Fibroblast of lung (primary cell): Measurements from ENCODE around the gene SUMF1. TPM values are rescaled to one million over a fixed set of nuclear protein-coding genes. Genes with fewer than 3 reads are reported as not detected.

Experiments
- DNase-seq, 2 donors: peaks; one replicate each; pipeline versions ENCODE4 v3.0.0 to v3.0.0-alpha.2; 2010; ENCODE audit warnings: low read depth in 2 of 2
- H2AFZ ChIP-seq: 2 replicates; pipeline ENCODE4 v1.5.1; 2012; ENCODE audit warnings: low read length, control low read depth, inconsistent platforms
- H3K27ac ChIP-seq: 2 replicates; pipeline ENCODE4 v1.5.1; 2011; ENCODE audit warnings: low read length, control low read depth; ENCODE audit not compliant: insufficient read depth
- H3K27me3 ChIP-seq: 2 replicates; pipeline ENCODE4 v1.5.1; 2011; ENCODE audit warnings: mild to moderate bottlenecking, low read length; ENCODE audit not compliant: control insufficient read depth, insufficient read depth
- H3K36me3 ChIP-seq: 2 replicates; pipeline ENCODE4 v1.5.1; 2011; ENCODE audit warnings: low read length; ENCODE audit not compliant: control insufficient read depth, insufficient read depth
- H3K4me1 ChIP-seq: 2 replicates; pipeline ENCODE4 v1.5.1; 2011; ENCODE audit warnings: low read length; ENCODE audit not compliant: control insufficient read depth, insufficient read depth; ENCODE audit errors: extremely low read depth
- H3K4me2 ChIP-seq: 2 replicates; pipeline ENCODE4 v1.5.1; 2011; ENCODE audit warnings: low read length, control low read depth; ENCODE audit not compliant: insufficient read depth; ENCODE audit errors: extremely low read depth
- H3K4me3 ChIP-seq, 4 experiments: fragments of 200-600 bp in 1 of 4; sonication (generic) in 1 of 4; replicated peaks in 1 of 4; 2 replicates each; pipeline ENCODE4 v1.5.1; 2011 to 2016; ENCODE audit warnings: low read length in 4 of 4, low read depth in 3 of 4, mild to moderate bottlenecking in 3 of 4, control low read depth in 2 of 4, inconsistent platforms in 1 of 4, mixed read lengths in 1 of 4; ENCODE audit not compliant: insufficient read depth in 1 of 4; ENCODE audit errors: control extremely low read depth in 1 of 4
- H3K79me2 ChIP-seq: 2 replicates; pipeline ENCODE4 v1.5.1; 2012; ENCODE audit warnings: mild to moderate bottlenecking, low read length, inconsistent platforms; ENCODE audit not compliant: control insufficient read depth, insufficient read depth
- H3K9ac ChIP-seq: 2 replicates; pipeline ENCODE4 v1.5.1; 2011; ENCODE audit warnings: mild to moderate bottlenecking, low read length, control low read depth; ENCODE audit not compliant: insufficient read depth
- H3K9me3 ChIP-seq: 2 replicates; pipeline ENCODE4 v1.5.1; 2012; ENCODE audit warnings: low read depth, low read length; ENCODE audit not compliant: control insufficient read depth, insufficient read depth
- H4K20me1 ChIP-seq: 2 replicates; pipeline ENCODE4 v1.5.1; 2011; ENCODE audit warnings: low read length; ENCODE audit not compliant: control insufficient read depth, insufficient read depth; ENCODE audit errors: extremely low read depth
- CTCF ChIP-seq, 2 donors: IDR thresholded peaks in 1 of 2; conservative IDR thresholded peaks in 1 of 2; 1 replicate in 1 of 2; 2 replicates in 1 of 2; pipeline ENCODE4 v1.5.1; 2011 to 2012; ENCODE audit warnings: low read length in 2 of 2, control low read depth in 1 of 2, inconsistent platforms in 1 of 2, low read depth in 1 of 2, mild to moderate bottlenecking in 1 of 2
- EZH2 ChIP-seq: IDR thresholded peaks from 2 replicates; pipeline ENCODE4 v1.5.1; 2012; ENCODE audit warnings: low read length, control low read depth, mild to moderate bottlenecking; ENCODE audit errors: missing control alignments
- polyA plus RNA-seq, 2 donors: library from polyadenylated mRNA; depleted of rRNA in 1 of 2; stranded (reverse) in 1 of 2; unstranded in 1 of 2; fragments of >200 nt; gene quantifications; 2 replicates each; pipeline ENCODE4 v1.2.1, GENCODE V29; 2011 to 2012; ENCODE audit warnings: missing spikeins in 1 of 2
- total RNA-seq: library from RNA; depleted of rRNA; stranded (reverse); fragments of >200 nt; gene quantifications from 2 replicates; pipeline ENCODE4 v1.2.1, GENCODE V29; 2014

Gene SUMF1
- total and polyA plus RNA-seq, 2 donors (not counting 1 experiment from before 2014, with no cell fraction given), result 50.0 to 64.6 TPM

GRCh38 chr3:4404881-4405280 lies 62.2 kb downstream of the SUMF1 start:
- H3K4me3 ChIP-seq, result no peak overlapping the region
- no peaks in the 10 kb centered on the region for H3K36me3 ChIP-seq
- no peaks in the 10 kb centered on the region for H3K79me2 ChIP-seq
- no peak for TF ChIP-seq CTCF (conservative IDR thresholded peaks at IDR 0.05 in 1 of 2, IDR thresholded peaks at IDR 0.05 in 1 of 2; ENCODE audit: low read depth in 1 of 2, low read length in 2 of 2)
- H4K20me1 ChIP-seq, result no peaks in the 10 kb centered on the region
- H3K4me2 ChIP-seq, result no peak overlapping the region
- H3K9ac ChIP-seq, result no peak overlapping the region
- no peaks in the 10 kb centered on the region for H3K4me1 ChIP-seq
- no peak overlapping the region for H2AFZ ChIP-seq
- no peak overlapping the region for H3K27ac ChIP-seq
- no peaks in the 10 kb centered on the region for H3K9me3 ChIP-seq
- no peak for DNase-seq
- H3K27me3 ChIP-seq, result no peaks in the 10 kb centered on the region

DNA sequence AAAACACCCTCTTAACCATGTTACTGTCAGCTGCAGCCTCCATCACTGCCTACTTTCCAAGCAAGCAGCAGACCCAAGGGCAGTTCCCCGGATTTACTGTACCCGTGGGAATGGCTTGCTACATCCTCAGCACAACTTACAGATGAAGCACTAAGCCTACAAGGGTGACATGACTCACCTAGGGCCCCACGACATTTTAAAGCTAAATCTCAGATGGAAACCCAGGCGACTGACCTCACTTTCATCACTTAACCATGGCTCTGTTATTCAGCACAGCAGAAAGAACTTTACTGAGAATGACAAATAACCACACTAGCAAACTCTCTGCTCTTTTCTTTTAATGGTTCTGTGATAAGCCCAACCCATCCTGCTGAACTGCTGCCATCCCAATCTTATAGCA lies 65.6 kb downstream of the SUMF1 start:
- H3K27me3 ChIP-seq, result no peaks in the 10 kb centered on the region
- H4K20me1 ChIP-seq, result no peaks in the 10 kb centered on the region
- no peak overlapping the region for H3K4me2 ChIP-seq
- no peaks in the 10 kb centered on the region for H3K36me3 ChIP-seq
- H3K27ac ChIP-seq, result no peak overlapping the region
- H3K4me3 ChIP-seq, result no peak overlapping the region
- H3K9me3 ChIP-seq, result no peaks in the 10 kb centered on the region
- no peak for DNase-seq
- H3K79me2 ChIP-seq, result no peaks in the 10 kb centered on the region
- H3K9ac ChIP-seq, result no peak overlapping the region
- TF ChIP-seq EZH2 (no peak), CTCF (conservative IDR thresholded peaks at IDR 0.05 in 1 of 2, IDR thresholded peaks at IDR 0.05 in 1 of 2; ENCODE audit: low read depth in 1 of 2, low read length in 2 of 2) (no peak)
- H2AFZ ChIP-seq, result no peak overlapping the region
- H3K4me1 ChIP-seq, result no peaks in the 10 kb centered on the region

GRCh38 chr3:4399476-4399875 lies 67.6 kb downstream of the SUMF1 start:
- Histone ChIP-seq H4K20me1 (no peaks in the 10 kb centered on the region), H3K36me3 (no peaks in the 10 kb centered on the region), H3K4me2 (no peak overlapping the region), H3K4me1 (no peaks in the 10 kb centered on the region), H3K4me3 (no peak overlapping the region), H3K79me2 (no peaks in the 10 kb centered on the region), H2AFZ (no peak overlapping the region), H3K27ac (no peak overlapping the region), H3K9ac (no peak overlapping the region), H3K9me3 (no peaks in the 10 kb centered on the region), H3K27me3 (no peaks in the 10 kb centered on the region)
- TF ChIP-seq EZH2, result no peak
- TF ChIP-seq CTCF (conservative IDR thresholded peaks at IDR 0.05 in 1 of 2, IDR thresholded peaks at IDR 0.05 in 1 of 2; ENCODE audit: low read depth in 1 of 2, low read length in 2 of 2), result no peak
- no peak for DNase-seq
